Prostate gland (tissue), 2 donors: ENCODE results near the gene ILDR1. TPM values are rescaled to one million over a fixed set of nuclear protein-coding genes. Genes with fewer than 3 reads are reported as not detected.
"Not testable (repeated sequence)": the region's sequence is repeated elsewhere in the genome, so short reads cannot be mapped to it uniquely, and the experiment has no call there.

Experiments used
- DNase-seq: peaks from one replicate; pipeline ENCODE4 v3.0.0-alpha.2; 2019; ENCODE audit warnings: low spot score
- H3K27ac ChIP-seq, 2 donors: fragments of 200-600 bp; sonication (generic); 2 replicates each; pipeline ENCODE4 v1.5.1; 2017 to 2019
- H3K27me3 ChIP-seq: fragments of 200-600 bp; sonication (generic); replicated peaks from 2 replicates; pipeline ENCODE4 v1.5.1; 2019; ENCODE audit not compliant: insufficient read depth
- H3K36me3 ChIP-seq, 2 donors: fragments of 200-600 bp; sonication (generic); 1 replicate in 1 of 2; 2 replicates in 1 of 2; pipeline versions ENCODE4 v1.5.1 to v1.8.1; 2017 to 2019
- H3K4me1 ChIP-seq: fragments of 200-600 bp; sonication (generic); replicated peaks from 2 replicates; pipeline ENCODE4 v1.5.1; 2019
- H3K4me3 ChIP-seq, 2 donors: fragments of 200-600 bp; sonication (generic); 2 replicates each; pipeline ENCODE4 v1.5.1; 2017 to 2019
- H3K9me3 ChIP-seq: fragments of 200-600 bp; sonication (generic); 2 replicates; pipeline ENCODE4 v1.5.1; 2017
- POLR2A ChIP-seq: fragments of 450-650 bp; IDR thresholded peaks from one replicate; pipeline ENCODE4 v1.6.1; 2016; ENCODE audit warnings: antibody characterized with exemption, mild to moderate bottlenecking
- POLR2AphosphoS5 ChIP-seq: sonication (generic); formaldehyde crosslinking; IDR thresholded peaks from one replicate; pipeline ENCODE4 v1.6.1; 2017; ENCODE audit warnings: antibody characterized with exemption
- WGBS: methylation state at CpG from one replicate; pipeline ENCODE4 v1.1.5; 2018; 5-methylcytosine and 5-hydroxymethylcytosine counted together
- intact Hi-C: fragments of 100-400 bp; cut with DNase I; formaldehyde crosslinking; loops from one replicate; pipeline ENCODE4 v1.14.2; 2022
- small RNA-seq, 2 donors: library from RNA; depleted of rRNA; stranded (forward); fragments of <200 nt; gene quantifications; one replicate each; pipeline ENCODE3, GENCODE V24; 2016
- total RNA-seq, 2 donors: library from RNA; depleted of rRNA; stranded (reverse); fragments of >200 nt; gene quantifications; one replicate each; pipeline ENCODE4 v1.1.0, GENCODE V29; 2016
- TF ChIP-seq, protein P1 (sequence below), 4 experiments: fragments of 200-600 bp in 2 of 4; fragments of 450-650 bp in 2 of 4; sonication (generic) in 2 of 4; IDR thresholded peaks; 1 replicate in 3 of 4; 2 replicates in 1 of 4; pipeline ENCODE4 v1.5.1; 2016 to 2019; ENCODE audit warnings: antibody characterized with exemption in 4 of 4, mild to moderate bottlenecking in 2 of 4, moderate library complexity in 2 of 4

The ILDR1 gene
- total RNA-seq, 2 donors from 2014 or later = 8.0 to 8.3 TPM

DNA sequence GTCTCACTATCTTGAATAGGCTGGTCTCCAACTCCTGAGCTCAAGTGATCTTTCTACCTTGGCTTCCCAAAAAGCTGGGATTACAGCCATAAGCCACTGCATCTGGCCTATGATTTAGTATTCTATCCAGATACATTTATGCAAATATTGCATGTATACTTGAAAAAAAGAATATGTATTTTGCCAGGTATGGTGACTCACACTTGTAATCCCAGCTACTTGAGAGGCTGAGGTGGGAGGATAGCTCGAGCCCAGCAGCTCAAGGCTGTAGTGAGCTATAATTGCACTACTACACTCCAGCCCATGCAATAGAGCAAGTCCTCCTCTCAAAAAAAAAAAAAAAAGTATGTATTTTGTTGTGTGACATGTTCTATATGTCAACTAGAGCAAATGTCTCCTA lies 73.4 kb downstream of the ILDR1 start:
- intact Hi-C loops = no loop called here
- WGBS = 97% methylated on average over 1 of the region's 1 CpG
- H3K36me3 ChIP-seq = no peaks in the 10 kb centered on the region
- no peak overlapping the region for H3K27ac ChIP-seq
- H3K4me3 ChIP-seq = no peak overlapping the region
- TF ChIP-seq, protein P1, sequence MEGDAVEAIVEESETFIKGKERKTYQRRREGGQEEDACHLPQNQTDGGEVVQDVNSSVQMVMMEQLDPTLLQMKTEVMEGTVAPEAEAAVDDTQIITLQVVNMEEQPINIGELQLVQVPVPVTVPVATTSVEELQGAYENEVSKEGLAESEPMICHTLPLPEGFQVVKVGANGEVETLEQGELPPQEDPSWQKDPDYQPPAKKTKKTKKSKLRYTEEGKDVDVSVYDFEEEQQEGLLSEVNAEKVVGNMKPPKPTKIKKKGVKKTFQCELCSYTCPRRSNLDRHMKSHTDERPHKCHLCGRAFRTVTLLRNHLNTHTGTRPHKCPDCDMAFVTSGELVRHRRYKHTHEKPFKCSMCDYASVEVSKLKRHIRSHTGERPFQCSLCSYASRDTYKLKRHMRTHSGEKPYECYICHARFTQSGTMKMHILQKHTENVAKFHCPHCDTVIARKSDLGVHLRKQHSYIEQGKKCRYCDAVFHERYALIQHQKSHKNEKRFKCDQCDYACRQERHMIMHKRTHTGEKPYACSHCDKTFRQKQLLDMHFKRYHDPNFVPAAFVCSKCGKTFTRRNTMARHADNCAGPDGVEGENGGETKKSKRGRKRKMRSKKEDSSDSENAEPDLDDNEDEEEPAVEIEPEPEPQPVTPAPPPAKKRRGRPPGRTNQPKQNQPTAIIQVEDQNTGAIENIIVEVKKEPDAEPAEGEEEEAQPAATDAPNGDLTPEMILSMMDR (IDR thresholded peaks at IDR 0.05) = no peak
- TF ChIP-seq POLR2AphosphoS5 (no peak), POLR2A (no peak)
- no peaks in the 10 kb centered on the region for H3K27me3 ChIP-seq
- DNase-seq = no peak
- no peaks in the 10 kb centered on the region for H3K9me3 ChIP-seq
- no peaks in the 10 kb centered on the region for H3K4me1 ChIP-seq

DNA sequence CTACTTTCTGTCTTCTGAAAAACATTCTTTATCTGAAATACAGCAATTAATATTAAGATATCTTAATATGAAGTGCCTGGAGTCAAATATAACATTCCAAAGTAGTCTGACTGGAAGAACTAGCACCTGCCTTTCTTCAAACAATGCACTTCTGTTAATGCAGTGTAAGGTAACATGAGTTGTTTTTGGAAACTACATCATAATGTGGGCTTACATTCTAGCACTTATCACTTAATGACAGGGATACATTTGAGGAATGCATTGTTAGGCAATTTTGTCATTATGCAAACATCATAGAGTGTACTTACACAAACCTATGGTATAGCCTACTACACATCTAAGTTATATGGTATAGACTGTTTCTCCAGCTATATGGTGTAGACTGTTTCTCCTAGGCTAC lies 78.6 kb downstream of the ILDR1 start:
- no peaks in the 10 kb centered on the region for H3K36me3 ChIP-seq
- no peak for DNase-seq
- no peak overlapping the region for H3K4me3 ChIP-seq
- H3K4me1 ChIP-seq = no peaks in the 10 kb centered on the region
- H3K9me3 ChIP-seq = no peaks in the 10 kb centered on the region
- H3K27me3 ChIP-seq = no peaks in the 10 kb centered on the region
- intact Hi-C loops = no loop called here
- TF ChIP-seq POLR2AphosphoS5 (no peak), POLR2A (no peak)
- TF ChIP-seq, protein P1 (IDR thresholded peaks at IDR 0.05) = no peak
- H3K27ac ChIP-seq = no peak overlapping the region

DNA sequence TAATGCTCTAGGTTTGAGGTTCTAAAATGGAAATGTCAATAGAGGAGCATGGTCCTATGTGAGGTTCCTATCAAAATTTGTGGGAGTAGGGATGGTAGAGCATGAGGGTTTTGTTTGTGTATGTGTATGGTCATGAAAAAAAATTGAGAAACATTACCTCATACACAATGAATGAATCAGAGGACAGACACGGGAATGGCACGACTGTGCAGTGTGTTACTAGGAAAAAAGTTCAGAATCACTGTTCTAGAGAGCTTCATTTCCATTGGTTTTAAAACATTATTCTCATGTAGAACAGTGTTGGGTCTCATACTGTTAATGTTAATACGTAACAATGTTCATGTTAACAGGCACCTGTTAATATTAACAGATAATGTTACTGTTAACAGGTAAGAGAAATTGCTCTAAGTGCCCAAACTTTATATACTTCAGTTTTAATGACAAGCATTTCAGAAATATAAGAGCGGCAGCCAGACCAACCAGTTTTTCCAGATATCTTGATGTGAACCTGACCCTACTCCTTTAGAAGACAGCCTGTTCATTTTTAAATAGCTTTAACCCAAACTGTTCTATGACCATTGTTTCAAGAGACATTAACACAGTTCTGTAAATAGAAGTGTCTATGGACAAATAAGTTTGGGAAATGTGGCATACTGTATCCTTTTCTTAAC lies 79.8 kb downstream of the ILDR1 start:
- Histone ChIP-seq H3K27ac (peak overlapping the region in 1 of 2 donors; percentile 26), H3K4me3 (no peak overlapping the region), H3K36me3 (no peaks in the 10 kb centered on the region), H3K9me3 (no peaks in the 10 kb centered on the region), H3K4me1 (no peaks in the 10 kb centered on the region), H3K27me3 (no peaks in the 10 kb centered on the region)
- peak; percentile 53 for DNase-seq
- 50% methylated on average over 4 of the region's 4 CpGs for WGBS
- TF ChIP-seq POLR2A (no peak), POLR2AphosphoS5 (peak; percentile 35)
- intact Hi-C loops = no loop called here

DNA sequence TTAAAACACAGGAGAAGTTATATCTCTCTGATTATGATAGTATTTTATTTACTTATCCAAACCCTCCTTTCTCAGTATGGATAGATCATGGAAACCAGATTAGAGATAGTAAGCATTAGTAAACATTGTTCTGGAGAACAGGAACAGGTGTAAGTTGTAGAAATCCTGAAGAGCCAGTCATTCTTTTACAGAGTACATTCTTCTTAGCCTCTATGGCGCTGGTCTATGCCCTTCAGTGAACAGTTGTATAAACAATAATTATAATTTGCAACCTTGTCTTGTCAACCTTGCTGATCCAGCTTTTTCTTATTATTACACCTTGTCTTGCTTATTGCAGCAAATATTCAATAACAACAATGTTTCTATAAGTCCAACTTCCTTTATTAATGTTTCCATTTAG lies 80.5 kb downstream of the ILDR1 start:
- 61% methylated on average over 1 of the region's 1 CpG for WGBS
- Histone ChIP-seq H3K36me3 (no peaks in the 10 kb centered on the region), H3K27ac (no peak overlapping the region), H3K9me3 (no peaks in the 10 kb centered on the region), H3K4me1 (no peaks in the 10 kb centered on the region), H3K4me3 (no peak overlapping the region), H3K27me3 (no peaks in the 10 kb centered on the region)
- no peak for TF ChIP-seq POLR2AphosphoS5
- no peak for TF ChIP-seq POLR2A
- TF ChIP-seq, protein P1 (IDR thresholded peaks at IDR 0.05) = no peak
- DNase-seq = no peak
- intact Hi-C loops = no loop called here

DNA sequence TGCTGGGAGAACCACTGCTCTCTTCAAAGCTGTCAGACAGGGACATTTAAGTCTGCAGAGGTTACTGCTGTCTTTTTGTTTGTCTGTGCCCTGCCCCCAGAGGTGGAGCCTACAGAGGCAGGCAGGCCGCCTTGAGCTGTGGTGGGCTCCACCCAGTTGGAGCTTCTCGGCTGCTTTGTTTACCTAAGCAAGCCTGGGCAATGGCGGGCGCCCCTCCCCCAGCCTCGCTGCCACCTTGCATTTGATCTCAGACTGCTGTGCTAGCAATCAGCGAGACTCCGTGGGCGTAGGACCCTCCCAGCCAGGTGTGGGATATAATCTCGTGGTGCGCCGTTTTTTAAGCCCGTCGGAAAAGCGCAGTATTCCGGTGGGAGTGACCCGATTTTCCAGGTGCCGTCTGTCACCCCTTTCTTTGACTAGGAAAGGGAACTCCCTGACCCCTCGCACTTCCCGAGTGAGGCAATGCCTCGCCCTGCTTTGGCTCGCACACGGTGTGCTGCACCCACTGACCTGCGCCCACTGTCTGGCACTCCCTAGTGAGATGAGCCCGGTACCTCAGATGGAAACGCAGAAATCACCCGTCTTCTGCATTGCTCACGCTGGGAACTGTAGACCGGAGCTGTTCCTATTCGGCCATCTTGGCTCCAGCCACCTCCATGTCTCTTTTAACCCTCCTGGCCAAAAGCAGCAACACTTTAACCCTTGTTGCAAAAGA lies 83.7 kb downstream of the ILDR1 start:
- H3K27ac ChIP-seq, H3K36me3 ChIP-seq, H3K27me3 ChIP-seq, H3K4me1 ChIP-seq, DNase-seq, H3K4me3 ChIP-seq, intact Hi-C loops, H3K9me3 ChIP-seq: not testable (repeated sequence)
- WGBS = 86% methylated on average over 27 of the region's 29 CpGs

Small RNA genes lying within 50 kb of the gene (small RNA-seq; reads per million reads assigned to genes)
- gene RF00019 = 0 reads per million in 2 donors

Other genes with a start within 250 kb of the ILDR1 start
- gene IQCB1, start 187.2 kb downstream of the ILDR1 start, total RNA-seq = 10 to 100 TPM; 16.2 to 17.9 TPM
- gene EAF2, start 187.0 kb downstream of the ILDR1 start, total RNA-seq = 10 to 100 TPM; 35.6 to 37.8 TPM
- gene SLC15A2, start 127.8 kb downstream of the ILDR1 start, total RNA-seq = 10 to 100 TPM; 44.1 to 51.1 TPM
- gene CD86, start 33.1 kb upstream of the ILDR1 start, total RNA-seq = 1 to 10 TPM in 1 of 2 donors, under 1 TPM in 1; 0.68 to 1.2 TPM
- 1 to 10 TPM in 1 of 2 donors, not detected in 1; 1.2 TPM for gene CASR, start 161.4 kb upstream of the ILDR1 start, total RNA-seq